ENCODE data around the gene SLC1A2. TPM values are rescaled to one million over a fixed set of nuclear protein-coding genes. Genes with fewer than 3 reads are reported as not detected.

Gene SLC1A2
- total and polyA plus RNA-seq, 2 experiments from 2014 or later: 0.70 to 2.8 TPM

DNA sequence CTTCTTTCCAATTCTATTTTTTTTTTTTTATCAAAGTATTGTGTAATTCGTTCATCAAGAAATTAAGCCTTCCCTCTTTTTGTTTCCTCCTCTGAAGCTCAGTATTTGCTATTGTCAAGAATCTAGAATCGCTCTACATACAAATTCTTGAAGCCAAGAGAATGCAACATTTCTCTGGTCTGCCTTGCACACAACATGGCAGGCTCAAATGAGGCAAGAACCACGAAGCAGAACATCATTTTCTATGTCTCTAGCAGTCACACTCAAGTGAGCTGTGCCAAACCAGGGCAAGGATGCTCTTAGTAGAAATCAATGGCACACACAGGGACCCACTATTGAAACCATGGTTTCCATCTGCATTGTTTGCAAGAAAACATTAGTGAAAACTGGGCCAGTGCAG lies 46.7 kb upstream of the SLC1A2 start:
- no peaks in the 10 kb centered on the region for H3K36me3 ChIP-seq (ENCODE audit: insufficient read depth)
- no peaks in the 10 kb centered on the region for H3K79me2 ChIP-seq (replicated peaks; ENCODE audit: insufficient read depth)
- DNase-seq (ENCODE audit: low spot score) (no peak), ATAC-seq (no peak)
- Mint-ChIP-seq H3K4me3 (no peak overlapping the region), H3K4me1 (peaks cover 8% of the 10 kb centered on the region), H3K36me3 (ENCODE audit: low read depth) (no peaks in the 10 kb centered on the region), H3K27me3 (ENCODE audit: insufficient read depth, low read depth, poor library complexity) (no peaks in the 10 kb centered on the region), H3K9me3 (no peaks in the 10 kb centered on the region), H3K27ac (no peak overlapping the region)
- no peak overlapping the region for H3K4me3 ChIP-seq
- H3K27ac ChIP-seq (ENCODE audit: low read depth): no peak overlapping the region
- H4K20me1 ChIP-seq (replicated peaks; ENCODE audit: insufficient read depth): no peaks in the 10 kb centered on the region
- peaks cover 6% of the 10 kb centered on the region; the same call in 1 of the 2 replicates for H3K4me1 ChIP-seq (ENCODE audit: insufficient read depth)
- TF ChIP-seq ZNF114 (CRISPR knock-in tag; IDR thresholded peaks at IDR 0.05): no peak
- TF ChIP-seq, protein P1, sequence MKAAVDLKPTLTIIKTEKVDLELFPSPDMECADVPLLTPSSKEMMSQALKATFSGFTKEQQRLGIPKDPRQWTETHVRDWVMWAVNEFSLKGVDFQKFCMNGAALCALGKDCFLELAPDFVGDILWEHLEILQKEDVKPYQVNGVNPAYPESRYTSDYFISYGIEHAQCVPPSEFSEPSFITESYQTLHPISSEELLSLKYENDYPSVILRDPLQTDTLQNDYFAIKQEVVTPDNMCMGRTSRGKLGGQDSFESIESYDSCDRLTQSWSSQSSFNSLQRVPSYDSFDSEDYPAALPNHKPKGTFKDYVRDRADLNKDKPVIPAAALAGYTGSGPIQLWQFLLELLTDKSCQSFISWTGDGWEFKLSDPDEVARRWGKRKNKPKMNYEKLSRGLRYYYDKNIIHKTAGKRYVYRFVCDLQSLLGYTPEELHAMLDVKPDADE (IDR thresholded peaks at IDR 0.05): no peak
- no peak for TF ChIP-seq NANOG (IDR thresholded peaks at IDR 0.05; ENCODE audit: borderline replicate concordance)
- TF ChIP-seq, protein P2, sequence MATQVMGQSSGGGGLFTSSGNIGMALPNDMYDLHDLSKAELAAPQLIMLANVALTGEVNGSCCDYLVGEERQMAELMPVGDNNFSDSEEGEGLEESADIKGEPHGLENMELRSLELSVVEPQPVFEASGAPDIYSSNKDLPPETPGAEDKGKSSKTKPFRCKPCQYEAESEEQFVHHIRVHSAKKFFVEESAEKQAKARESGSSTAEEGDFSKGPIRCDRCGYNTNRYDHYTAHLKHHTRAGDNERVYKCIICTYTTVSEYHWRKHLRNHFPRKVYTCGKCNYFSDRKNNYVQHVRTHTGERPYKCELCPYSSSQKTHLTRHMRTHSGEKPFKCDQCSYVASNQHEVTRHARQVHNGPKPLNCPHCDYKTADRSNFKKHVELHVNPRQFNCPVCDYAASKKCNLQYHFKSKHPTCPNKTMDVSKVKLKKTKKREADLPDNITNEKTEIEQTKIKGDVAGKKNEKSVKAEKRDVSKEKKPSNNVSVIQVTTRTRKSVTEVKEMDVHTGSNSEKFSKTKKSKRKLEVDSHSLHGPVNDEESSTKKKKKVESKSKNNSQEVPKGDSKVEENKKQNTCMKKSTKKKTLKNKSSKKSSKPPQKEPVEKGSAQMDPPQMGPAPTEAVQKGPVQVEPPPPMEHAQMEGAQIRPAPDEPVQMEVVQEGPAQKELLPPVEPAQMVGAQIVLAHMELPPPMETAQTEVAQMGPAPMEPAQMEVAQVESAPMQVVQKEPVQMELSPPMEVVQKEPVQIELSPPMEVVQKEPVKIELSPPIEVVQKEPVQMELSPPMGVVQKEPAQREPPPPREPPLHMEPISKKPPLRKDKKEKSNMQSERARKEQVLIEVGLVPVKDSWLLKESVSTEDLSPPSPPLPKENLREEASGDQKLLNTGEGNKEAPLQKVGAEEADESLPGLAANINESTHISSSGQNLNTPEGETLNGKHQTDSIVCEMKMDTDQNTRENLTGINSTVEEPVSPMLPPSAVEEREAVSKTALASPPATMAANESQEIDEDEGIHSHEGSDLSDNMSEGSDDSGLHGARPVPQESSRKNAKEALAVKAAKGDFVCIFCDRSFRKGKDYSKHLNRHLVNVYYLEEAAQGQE (IDR thresholded peaks at IDR 0.05; ENCODE audit: unreplicated experiment): no peak
- TF ChIP-seq CREB1 (CRISPR knock-in tag; IDR thresholded peaks at IDR 0.05; ENCODE audit: low read depth): no peak
- TF ChIP-seq EZH2 (IDR thresholded peaks at IDR 0.05; ENCODE audit: low read depth, unreplicated experiment): no peak
- TF ChIP-seq POLR2AphosphoS5 (IDR thresholded peaks at IDR 0.05; ENCODE audit: low read depth): no peak
- TF ChIP-seq, protein P3, sequence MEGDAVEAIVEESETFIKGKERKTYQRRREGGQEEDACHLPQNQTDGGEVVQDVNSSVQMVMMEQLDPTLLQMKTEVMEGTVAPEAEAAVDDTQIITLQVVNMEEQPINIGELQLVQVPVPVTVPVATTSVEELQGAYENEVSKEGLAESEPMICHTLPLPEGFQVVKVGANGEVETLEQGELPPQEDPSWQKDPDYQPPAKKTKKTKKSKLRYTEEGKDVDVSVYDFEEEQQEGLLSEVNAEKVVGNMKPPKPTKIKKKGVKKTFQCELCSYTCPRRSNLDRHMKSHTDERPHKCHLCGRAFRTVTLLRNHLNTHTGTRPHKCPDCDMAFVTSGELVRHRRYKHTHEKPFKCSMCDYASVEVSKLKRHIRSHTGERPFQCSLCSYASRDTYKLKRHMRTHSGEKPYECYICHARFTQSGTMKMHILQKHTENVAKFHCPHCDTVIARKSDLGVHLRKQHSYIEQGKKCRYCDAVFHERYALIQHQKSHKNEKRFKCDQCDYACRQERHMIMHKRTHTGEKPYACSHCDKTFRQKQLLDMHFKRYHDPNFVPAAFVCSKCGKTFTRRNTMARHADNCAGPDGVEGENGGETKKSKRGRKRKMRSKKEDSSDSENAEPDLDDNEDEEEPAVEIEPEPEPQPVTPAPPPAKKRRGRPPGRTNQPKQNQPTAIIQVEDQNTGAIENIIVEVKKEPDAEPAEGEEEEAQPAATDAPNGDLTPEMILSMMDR (conservative IDR thresholded peaks at IDR 0.05; ENCODE audit: low read depth in 2 of 2): no peak
- TF ChIP-seq, protein P4, sequence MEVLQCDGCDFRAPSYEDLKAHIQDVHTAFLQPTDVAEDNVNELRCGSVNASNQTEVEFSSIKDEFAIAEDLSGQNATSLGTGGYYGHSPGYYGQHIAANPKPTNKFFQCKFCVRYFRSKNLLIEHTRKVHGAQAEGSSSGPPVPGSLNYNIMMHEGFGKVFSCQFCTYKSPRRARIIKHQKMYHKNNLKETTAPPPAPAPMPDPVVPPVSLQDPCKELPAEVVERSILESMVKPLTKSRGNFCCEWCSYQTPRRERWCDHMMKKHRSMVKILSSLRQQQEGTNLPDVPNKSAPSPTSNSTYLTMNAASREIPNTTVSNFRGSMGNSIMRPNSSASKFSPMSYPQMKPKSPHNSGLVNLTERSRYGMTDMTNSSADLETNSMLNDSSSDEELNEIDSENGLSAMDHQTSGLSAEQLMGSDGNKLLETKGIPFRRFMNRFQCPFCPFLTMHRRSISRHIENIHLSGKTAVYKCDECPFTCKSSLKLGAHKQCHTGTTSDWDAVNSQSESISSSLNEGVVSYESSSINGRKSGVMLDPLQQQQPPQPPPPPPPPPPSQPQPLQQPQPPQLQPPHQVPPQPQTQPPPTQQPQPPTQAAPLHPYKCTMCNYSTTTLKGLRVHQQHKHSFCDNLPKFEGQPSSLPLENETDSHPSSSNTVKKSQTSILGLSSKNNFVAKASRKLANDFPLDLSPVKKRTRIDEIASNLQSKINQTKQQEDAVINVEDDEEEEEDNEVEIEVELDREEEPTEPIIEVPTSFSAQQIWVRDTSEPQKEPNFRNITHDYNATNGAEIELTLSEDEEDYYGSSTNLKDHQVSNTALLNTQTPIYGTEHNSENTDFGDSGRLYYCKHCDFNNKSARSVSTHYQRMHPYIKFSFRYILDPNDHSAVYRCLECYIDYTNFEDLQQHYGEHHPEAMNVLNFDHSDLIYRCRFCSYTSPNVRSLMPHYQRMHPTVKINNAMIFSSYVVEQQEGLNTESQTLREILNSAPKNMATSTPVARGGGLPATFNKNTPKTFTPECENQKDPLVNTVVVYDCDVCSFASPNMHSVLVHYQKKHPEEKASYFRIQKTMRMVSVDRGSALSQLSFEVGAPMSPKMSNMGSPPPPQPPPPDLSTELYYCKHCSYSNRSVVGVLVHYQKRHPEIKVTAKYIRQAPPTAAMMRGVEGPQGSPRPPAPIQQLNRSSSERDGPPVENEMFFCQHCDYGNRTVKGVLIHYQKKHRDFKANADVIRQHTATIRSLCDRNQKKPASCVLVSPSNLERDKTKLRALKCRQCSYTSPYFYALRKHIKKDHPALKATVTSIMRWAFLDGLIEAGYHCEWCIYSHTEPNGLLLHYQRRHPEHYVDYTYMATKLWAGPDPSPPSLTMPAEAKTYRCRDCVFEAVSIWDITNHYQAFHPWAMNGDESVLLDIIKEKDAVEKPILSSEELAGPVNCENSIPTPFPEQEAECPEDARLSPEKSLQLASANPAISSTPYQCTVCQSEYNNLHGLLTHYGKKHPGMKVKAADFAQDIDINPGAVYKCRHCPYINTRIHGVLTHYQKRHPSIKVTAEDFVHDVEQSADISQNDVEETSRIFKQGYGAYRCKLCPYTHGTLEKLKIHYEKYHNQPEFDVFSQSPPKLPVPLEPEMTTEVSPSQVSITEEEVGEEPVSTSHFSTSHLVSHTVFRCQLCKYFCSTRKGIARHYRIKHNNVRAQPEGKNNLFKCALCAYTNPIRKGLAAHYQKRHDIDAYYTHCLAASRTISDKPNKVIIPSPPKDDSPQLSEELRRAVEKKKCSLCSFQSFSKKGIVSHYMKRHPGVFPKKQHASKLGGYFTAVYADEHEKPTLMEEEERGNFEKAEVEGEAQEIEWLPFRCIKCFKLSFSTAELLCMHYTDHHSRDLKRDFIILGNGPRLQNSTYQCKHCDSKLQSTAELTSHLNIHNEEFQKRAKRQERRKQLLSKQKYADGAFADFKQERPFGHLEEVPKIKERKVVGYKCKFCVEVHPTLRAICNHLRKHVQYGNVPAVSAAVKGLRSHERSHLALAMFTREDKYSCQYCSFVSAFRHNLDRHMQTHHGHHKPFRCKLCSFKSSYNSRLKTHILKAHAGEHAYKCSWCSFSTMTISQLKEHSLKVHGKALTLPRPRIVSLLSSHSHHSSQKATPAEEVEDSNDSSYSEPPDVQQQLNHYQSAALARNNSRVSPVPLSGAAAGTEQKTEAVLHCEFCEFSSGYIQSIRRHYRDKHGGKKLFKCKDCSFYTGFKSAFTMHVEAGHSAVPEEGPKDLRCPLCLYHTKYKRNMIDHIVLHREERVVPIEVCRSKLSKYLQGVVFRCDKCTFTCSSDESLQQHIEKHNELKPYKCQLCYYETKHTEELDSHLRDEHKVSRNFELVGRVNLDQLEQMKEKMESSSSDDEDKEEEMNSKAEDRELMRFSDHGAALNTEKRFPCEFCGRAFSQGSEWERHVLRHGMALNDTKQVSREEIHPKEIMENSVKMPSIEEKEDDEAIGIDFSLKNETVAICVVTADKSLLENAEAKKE (CRISPR knock-in tag; IDR thresholded peaks at IDR 0.05): no peak
- no peak for TF ChIP-seq JUNB (IDR thresholded peaks at IDR 0.05; ENCODE audit: unreplicated experiment)
- TF ChIP-seq STAT1 (IDR thresholded peaks at IDR 0.05; ENCODE audit: unreplicated experiment): no peak
- no peak for TF ChIP-seq ZNF331 (CRISPR knock-in tag; IDR thresholded peaks at IDR 0.05; ENCODE audit: low read depth)
- TF ChIP-seq EZH2phosphoT487 (IDR thresholded peaks at IDR 0.05; ENCODE audit: unreplicated experiment): no peak
- H3F3A ChIP-seq (replicated peaks; ENCODE audit: low read depth): no peaks in the 10 kb centered on the region
- H3K4me2 ChIP-seq: no peak overlapping the region
- H2AFZ ChIP-seq: no peak overlapping the region
- no peaks in the 10 kb centered on the region for H3K9me2 ChIP-seq (ENCODE audit: insufficient read depth)
- H3K27me3 ChIP-seq (ENCODE audit: insufficient read depth): no peaks in the 10 kb centered on the region

Measured in GM23338 (cell line).